Measurements from ENCODE around the gene PCDHB10. TPM values are rescaled to one million over a fixed set of nuclear protein-coding genes. Genes with fewer than 3 reads are reported as not detected.
"Not testable (repeated sequence)": the region's sequence is repeated elsewhere in the genome, so short reads cannot be mapped to it uniquely, and the experiment has no call there.

PCDHB10 gene
- total RNA-seq, 4 donors from 2014 or later: 2.4 to 4.7 (median 2.4) TPM

DNA sequence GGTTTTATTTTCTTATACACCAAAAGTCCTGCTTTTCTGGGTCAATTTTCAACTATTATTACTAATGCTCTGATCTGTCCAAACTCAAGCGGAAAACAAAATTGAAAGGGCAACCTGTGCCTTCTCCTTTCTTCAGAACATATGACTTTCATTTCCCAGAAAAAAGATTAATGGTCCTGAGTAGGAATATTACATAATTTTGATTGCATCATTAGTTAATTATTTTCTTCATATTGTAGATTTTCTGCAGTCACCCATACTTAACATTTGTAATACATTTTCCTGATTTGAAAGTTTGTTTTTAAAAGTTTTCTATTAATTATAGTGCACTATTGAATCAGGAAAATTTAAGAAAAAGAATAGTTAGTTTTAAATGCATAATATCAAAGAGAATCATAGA lies 16.2 kb upstream of the PCDHB10 start:
- TF ChIP-seq CTCF (IDR thresholded peaks at IDR 0.05; ENCODE audit: low read depth): no peak

DNA sequence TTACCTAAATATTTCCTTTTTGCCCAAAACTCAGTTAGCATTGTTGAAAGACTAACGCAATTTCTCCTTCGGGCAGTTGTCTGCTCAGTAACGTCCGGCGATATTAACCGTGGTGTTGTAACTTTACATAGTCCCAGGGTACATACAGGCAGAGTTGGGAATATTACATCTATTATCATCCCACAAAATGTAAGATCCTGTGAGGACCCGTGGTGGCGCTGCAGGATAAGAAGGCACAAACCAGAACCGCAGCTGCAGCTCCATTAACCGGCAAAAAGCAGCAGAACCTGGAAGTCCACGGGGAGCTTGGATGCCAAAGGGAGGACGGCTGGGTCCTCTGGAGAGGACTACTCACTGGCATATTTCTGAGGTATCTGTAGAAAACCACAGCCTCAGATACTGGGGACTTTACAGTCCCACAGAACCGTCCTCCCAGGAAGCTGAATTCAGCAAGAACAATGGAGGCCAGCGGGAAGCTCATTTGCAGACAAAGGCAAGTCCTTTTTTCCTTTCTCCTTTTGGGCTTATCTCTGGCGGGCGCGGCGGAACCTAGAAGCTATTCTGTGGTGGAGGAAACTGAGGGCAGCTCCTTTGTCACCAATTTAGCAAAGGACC lies 14.5 kb upstream of the PCDHB10 start, which contains the start of gene PCDHB8:
Gene PCDHB8 (plus strand): TSS at position 214 of the 615 bp plus-strand sequence. CDS start 245 bp downstream, at position 459.
- TF ChIP-seq CTCF (IDR thresholded peaks at IDR 0.05; ENCODE audit: low read depth): not testable (repeated sequence)

GRCh38 chr5:141180313-141180712 lies 11.8 kb upstream of the PCDHB10 start:
- no peak for TF ChIP-seq CTCF (IDR thresholded peaks at IDR 0.05; ENCODE audit: low read depth)

DNA sequence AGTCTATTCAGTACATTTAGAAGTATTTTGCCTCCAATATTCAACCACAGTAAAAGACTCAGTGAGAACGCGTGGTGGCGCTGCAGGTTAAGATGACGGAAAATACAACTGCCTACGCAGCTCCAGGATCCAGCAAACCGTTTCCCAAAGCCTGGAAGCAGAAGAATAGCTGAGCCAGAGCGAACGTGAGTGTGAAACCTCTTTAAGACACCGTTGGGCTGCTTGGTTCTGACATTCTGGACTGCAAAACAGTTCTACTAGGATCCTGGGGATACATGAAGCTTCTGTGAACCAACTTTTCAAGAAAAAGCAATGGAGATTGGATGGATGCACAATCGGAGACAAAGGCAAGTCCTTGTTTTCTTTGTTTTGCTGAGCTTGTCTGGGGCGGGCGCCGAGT lies 9.9 kb upstream of the PCDHB10 start, which contains the start of gene PCDHB16:
Gene PCDHB16 (plus strand): TSS at position 140 of the 400 bp plus-strand sequence. CDS start 173 bp downstream, at position 313.
- no peak for TF ChIP-seq CTCF (IDR thresholded peaks at IDR 0.05; ENCODE audit: low read depth)

- TF ChIP-seq CTCF (IDR thresholded peaks at IDR 0.05; ENCODE audit: low read depth): no peak
These were observed 5.1 kb upstream of the PCDHB10 start, which contains the start of gene PCDHB9 for GRCh38 chr5:141186897-141187512. TSS of gene PCDHB9 (plus strand) at chr5:141187161. CDS start at chr5:141187319, 158 bp downstream.

DNA sequence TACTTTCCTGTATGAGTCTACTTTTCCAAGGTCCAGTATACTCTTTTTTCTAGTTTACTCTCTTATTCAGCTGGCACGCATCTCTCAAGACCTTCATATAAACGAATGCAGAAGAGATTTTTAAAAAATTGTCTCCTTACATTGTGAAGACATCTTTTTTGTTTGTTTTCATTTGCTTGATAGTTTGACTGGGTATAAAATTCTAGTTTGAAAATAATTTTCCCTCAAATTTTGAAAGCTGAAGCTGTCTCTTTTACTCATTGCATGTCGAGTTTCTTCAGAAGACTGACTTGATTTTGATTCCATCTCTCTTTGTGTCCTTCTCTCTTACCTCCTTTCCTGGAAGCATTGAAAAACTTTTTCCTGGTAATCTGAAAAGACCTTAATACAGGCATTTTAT lies 4.2 kb downstream of the PCDHB10 start:
- TF ChIP-seq CTCF (IDR thresholded peaks at IDR 0.05; ENCODE audit: low read depth): no peak
